ENCODE data around the gene RABGAP1L. TPM values are rescaled to one million over a fixed set of nuclear protein-coding genes. Genes with fewer than 3 reads are reported as not detected.

RABGAP1L gene
- total RNA-seq, 6 donors from 2014 or later: 41.3 to 229 (median 85.3) TPM

DNA sequence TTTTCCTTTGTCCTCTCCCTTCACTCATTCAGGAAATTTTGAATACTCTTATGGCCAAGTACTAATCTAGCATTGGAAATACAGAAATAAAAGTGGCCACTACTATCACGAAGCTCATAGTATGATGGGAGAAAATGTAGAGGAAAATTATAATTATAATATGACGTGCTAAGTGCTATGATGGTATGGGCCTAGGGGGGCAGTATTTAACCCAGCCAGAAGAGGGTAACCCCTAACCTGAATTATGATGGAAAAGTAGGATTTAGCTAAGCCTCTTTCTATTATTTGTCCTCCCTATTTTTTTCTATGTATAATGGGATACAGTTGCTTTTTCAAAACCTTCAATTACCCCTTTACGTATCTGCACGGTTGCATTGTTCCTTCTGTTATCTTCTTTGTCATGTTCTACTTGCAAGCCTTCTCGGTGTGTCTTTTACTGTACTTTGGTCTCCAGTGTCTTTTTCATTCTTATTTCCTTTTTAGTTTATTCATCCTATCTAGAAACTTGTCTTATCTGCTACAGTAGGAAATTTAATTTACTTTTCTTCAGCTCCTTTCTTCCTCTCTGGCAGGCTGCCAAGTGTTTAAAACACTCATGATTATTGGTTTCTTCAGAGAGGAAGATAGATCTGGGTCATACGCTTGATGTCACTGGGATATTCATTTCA is 199.6 kb downstream of the RABGAP1L start:
- 74 to 80% methylated on average over 6 of the region's 6 CpGs for WGBS, 2 donors
- no peak for DNase-seq
- TF ChIP-seq CTCF (IDR thresholded peaks at IDR 0.05) (no peak), EP300 (IDR thresholded peaks at IDR 0.05) (no peak), POLR2AphosphoS5 (IDR thresholded peaks at IDR 0.05) (no peak), POLR2A (IDR thresholded peaks at IDR 0.05) (no peak)

DNA sequence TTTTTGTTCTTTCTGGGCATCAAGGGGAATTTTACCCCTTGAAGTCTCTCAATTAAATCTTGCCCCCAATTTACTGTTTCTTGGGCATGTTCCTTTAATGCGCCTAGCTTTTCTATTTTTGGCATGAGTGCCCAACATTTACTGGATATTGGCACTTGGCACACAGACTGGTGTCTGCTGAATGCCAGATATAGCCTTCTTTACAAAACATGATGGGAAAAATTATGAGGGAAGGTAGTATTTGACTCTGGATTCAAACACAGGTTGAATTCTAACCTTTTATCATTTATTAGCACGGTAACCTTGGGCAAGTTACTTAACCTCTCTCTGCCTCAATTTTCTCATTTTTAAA is 200.1 kb downstream of the RABGAP1L start:
- 86 to 93% methylated on average over 2 of the region's 2 CpGs for WGBS, 2 donors
- H3K4me1 ChIP-seq: no peaks in the 10 kb centered on the region
- TF ChIP-seq EP300 (IDR thresholded peaks at IDR 0.05) (no peak), CTCF (IDR thresholded peaks at IDR 0.05) (no peak), POLR2A (IDR thresholded peaks at IDR 0.05) (no peak), POLR2AphosphoS5 (IDR thresholded peaks at IDR 0.05) (no peak)
- no peaks in the 10 kb centered on the region for H3K27me3 ChIP-seq
- ATAC-seq (ENCODE audit: low FRiP score in 2 of 2) (no peak), DNase-seq (no peak)
- no peak overlapping the region for H3K4me3 ChIP-seq
- H3K9me3 ChIP-seq: peaks cover 0 to 2% (median 0%) of the 10 kb centered on the region in 4 donors
- H3K27ac ChIP-seq: no peak overlapping the region
- H3K36me3 ChIP-seq: no peaks in the 10 kb centered on the region

More for the DNA sequence above, 199.6 kb downstream of the RABGAP1L start:
- no peaks in the 10 kb centered on the region for H3K27me3 ChIP-seq
- no peak overlapping the region for H3K4me3 ChIP-seq
- H3K27ac ChIP-seq: no peak overlapping the region
- peaks cover 0 to 2% (median 0%) of the 10 kb centered on the region in 4 donors for H3K9me3 ChIP-seq
- ATAC-seq (ENCODE audit: low FRiP score in 2 of 2): no peak
- H3K36me3 ChIP-seq: no peaks in the 10 kb centered on the region
- H3K4me1 ChIP-seq: no peaks in the 10 kb centered on the region

GRCh38 chr1:174364996-174365736 is 205.8 kb downstream of the RABGAP1L start:
- 91 to 94% methylated on average over 5 to 8 of the region's 8 CpGs for WGBS, 2 donors
- H3K4me3 ChIP-seq: no peak overlapping the region
- ATAC-seq (ENCODE audit: low FRiP score in 2 of 2): no peak
- H3K4me1 ChIP-seq: no peaks in the 10 kb centered on the region
- H3K36me3 ChIP-seq: no peaks in the 10 kb centered on the region
- no peak overlapping the region for H3K27ac ChIP-seq
- H3K27me3 ChIP-seq: no peaks in the 10 kb centered on the region
- no peaks in the 10 kb centered on the region for H3K9me3 ChIP-seq
- no peak for DNase-seq
- TF ChIP-seq POLR2AphosphoS5 (IDR thresholded peaks at IDR 0.05): no peak

GRCh38 chr1:174366946-174367345 is 207.6 kb downstream of the RABGAP1L start:
- H3K27ac ChIP-seq: no peak overlapping the region
- no peak overlapping the region for H3K4me3 ChIP-seq
- 77 to 89% methylated on average over 3 of the region's 3 CpGs for WGBS, 2 donors
- DNase-seq (no peak), ATAC-seq (ENCODE audit: low FRiP score in 2 of 2) (no peak)
- no peaks in the 10 kb centered on the region for H3K9me3 ChIP-seq
- H3K36me3 ChIP-seq: no peaks in the 10 kb centered on the region
- no peaks in the 10 kb centered on the region for H3K27me3 ChIP-seq
- TF ChIP-seq POLR2A (IDR thresholded peaks at IDR 0.05): no peak
- H3K4me1 ChIP-seq: no peaks in the 10 kb centered on the region

DNA sequence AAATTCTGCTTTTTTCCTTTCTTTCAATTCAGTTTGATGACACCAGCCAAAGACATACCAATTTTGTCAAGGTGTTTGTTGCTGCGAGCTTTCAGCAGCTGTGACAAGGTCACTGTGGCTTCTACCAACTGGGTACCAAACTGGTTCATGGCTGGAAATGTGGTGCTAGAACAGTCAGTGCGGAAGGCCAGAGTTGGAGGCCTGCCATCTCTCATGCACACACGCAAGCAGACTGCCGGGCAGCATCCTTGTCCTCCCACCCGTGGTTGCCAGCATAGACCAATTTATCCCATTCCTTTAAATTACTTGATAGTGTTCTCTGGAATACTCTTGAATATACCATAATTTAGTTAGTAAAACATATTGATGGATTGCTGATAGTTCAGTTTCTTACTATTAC is 208.6 kb downstream of the RABGAP1L start:
- no peaks in the 10 kb centered on the region for H3K27me3 ChIP-seq
- H3K36me3 ChIP-seq: no peaks in the 10 kb centered on the region
- 95 to 99% methylated on average over 5 of the region's 5 CpGs for WGBS, 2 donors
- no peak overlapping the region for H3K27ac ChIP-seq
- DNase-seq (no peak), ATAC-seq (ENCODE audit: low FRiP score in 2 of 2) (no peak)
- H3K4me3 ChIP-seq: no peak overlapping the region
- H3K4me1 ChIP-seq: no peaks in the 10 kb centered on the region
- no peak for TF ChIP-seq CTCF (IDR thresholded peaks at IDR 0.05)
- no peak for TF ChIP-seq POLR2AphosphoS5 (IDR thresholded peaks at IDR 0.05)
- TF ChIP-seq EP300 (IDR thresholded peaks at IDR 0.05): no peak
- TF ChIP-seq POLR2A (IDR thresholded peaks at IDR 0.05): no peak
- H3K9me3 ChIP-seq: no peaks in the 10 kb centered on the region
